Measurements from ENCODE around the gene TRERF1.

Gene TRERF1

DNA sequence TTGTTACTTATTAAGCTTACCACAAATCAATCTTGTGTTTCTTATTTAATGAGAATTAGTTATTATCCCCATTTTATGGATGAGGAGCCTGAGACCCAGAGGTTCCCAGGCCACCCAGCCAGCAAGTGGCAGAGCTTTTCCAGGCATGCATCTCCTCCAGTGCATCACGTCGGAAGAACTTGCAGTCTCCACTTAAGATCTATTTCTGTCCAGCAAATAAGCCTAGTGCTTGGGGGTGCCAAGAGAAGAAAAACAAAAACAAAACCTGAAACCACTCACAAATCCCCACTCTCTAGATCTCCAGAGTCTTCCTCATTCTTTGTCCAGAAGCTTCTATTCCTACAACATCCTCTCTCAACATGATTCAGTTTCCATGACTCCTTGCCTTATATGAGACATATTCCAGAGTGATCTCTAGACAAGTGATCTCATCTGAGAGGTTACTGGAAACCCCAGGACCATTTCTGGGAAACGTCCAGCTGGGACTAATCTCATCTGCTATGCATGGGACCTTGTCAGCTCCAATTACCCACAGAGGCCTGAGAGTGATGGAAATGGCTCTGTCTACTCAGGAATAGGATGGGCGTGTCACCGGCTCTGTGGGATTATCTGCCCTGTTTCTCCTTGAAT is 261.1 kb downstream of the TRERF1 start:
- TF ChIP-seq, protein P1, sequence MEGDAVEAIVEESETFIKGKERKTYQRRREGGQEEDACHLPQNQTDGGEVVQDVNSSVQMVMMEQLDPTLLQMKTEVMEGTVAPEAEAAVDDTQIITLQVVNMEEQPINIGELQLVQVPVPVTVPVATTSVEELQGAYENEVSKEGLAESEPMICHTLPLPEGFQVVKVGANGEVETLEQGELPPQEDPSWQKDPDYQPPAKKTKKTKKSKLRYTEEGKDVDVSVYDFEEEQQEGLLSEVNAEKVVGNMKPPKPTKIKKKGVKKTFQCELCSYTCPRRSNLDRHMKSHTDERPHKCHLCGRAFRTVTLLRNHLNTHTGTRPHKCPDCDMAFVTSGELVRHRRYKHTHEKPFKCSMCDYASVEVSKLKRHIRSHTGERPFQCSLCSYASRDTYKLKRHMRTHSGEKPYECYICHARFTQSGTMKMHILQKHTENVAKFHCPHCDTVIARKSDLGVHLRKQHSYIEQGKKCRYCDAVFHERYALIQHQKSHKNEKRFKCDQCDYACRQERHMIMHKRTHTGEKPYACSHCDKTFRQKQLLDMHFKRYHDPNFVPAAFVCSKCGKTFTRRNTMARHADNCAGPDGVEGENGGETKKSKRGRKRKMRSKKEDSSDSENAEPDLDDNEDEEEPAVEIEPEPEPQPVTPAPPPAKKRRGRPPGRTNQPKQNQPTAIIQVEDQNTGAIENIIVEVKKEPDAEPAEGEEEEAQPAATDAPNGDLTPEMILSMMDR (IDR thresholded peaks at IDR 0.05; ENCODE audit: extremely low read depth, missing control alignments), result no peak
- no peak for DNase-seq (ENCODE audit: low spot score)

DNA sequence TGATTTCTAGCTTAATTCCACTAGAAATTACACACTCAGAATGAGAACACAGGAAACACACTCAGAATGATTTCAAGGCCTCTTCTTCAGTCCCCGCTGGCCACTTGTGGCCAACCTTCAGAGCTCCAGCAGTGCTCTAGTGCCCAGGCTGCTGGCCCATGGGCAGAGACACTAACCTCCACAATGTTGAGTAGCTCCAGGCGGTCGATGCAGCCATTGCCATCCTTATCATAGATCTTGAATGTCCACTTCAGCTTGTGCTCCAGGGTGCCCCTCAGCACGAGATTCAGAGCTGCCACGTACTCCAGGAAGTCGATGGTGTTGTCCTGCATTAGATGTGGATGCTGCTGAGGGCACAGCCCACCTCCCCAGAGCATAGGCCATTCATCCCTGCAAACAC is 263.3 kb downstream of the TRERF1 start:
- TF ChIP-seq, protein P1 (IDR thresholded peaks at IDR 0.05; ENCODE audit: extremely low read depth, missing control alignments), result no peak
- no peak for DNase-seq (ENCODE audit: low spot score)

DNA sequence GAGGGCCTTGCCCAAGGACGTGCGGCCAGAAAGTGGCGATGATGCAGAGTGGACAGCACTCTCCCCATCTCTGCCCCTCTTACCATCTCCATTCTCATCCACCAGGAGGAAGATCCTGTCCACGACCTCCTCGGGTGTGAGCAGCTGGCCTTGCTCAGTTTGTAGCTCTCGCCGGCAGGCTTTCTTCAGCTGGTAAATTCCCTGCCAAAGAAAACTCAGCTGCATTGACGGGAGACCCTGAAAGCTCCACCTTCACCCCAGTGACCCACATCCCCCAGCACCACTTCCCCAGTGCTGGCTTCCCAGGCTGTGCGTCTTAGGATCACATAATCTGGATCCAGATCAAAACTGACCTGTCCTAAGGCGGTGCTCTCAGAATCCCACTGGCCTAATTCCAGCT is 266.1 kb downstream of the TRERF1 start:
- TF ChIP-seq, protein P1 (IDR thresholded peaks at IDR 0.05; ENCODE audit: extremely low read depth, missing control alignments), result no peak
- no peak for DNase-seq (ENCODE audit: low spot score)

DNA sequence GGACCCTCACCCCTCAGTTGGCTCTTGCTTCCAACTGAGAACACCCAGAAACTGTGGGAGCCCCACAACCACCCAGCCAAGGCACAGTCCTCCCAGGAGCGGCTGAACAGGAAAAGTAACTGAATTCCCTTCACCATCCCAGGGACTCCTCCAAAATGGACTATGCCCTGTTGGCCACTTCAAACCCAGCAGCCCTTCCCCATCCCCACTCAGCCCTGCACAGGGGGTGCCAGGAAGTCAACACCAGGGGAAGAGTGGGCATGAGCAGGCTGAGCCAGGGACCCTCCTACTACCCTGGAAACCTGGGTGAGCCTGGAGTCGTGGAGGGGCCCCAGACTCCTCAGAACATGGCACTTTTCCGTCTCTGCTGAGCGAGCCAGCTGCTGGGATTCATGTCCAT is 267.3 kb downstream of the TRERF1 start:
- TF ChIP-seq, protein P1 (IDR thresholded peaks at IDR 0.05; ENCODE audit: extremely low read depth, missing control alignments), result no peak
- DNase-seq (ENCODE audit: low spot score), result no peak

DNA sequence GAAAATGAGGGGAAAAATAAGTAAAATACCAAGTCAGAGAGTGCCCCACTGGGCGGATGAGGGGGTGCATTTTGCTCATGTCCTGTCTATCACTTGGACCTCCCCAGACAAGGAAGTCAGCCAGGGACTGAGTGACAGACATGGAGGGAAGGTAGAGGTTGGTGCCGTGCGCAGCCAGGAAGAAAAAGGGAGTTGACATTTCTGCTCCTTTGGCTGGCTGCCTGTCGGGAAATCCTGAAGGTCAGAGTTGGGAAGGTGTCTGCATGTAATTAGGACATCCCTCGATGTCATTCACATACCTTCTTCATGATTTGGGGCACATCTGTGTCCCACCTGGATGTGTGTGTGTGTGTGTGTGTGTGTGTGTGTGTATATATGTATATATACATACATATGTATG is 269.6 kb downstream of the TRERF1 start:
- no peak for DNase-seq (ENCODE audit: low spot score)
- TF ChIP-seq, protein P1 (IDR thresholded peaks at IDR 0.05; ENCODE audit: extremely low read depth, missing control alignments), result no peak

DNA sequence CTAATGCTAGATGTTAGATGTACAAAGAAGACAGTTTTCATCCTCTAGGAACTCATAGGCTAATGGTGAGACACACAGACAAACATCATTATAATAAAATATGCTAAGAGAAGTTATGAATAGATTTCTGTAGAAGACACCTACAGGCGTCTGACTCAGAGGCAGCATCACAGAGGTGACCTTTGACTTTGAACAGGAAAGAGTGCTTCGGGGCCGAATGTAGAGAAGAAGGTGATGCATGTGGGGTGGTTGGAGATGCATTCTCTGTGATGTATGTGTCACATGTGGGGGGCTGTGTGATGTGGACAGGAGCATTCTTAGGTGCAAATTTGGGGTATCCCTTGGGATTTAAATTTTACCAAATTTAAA is 271.8 kb downstream of the TRERF1 start:
- TF ChIP-seq, protein P1 (IDR thresholded peaks at IDR 0.05; ENCODE audit: extremely low read depth, missing control alignments), result no peak
- no peak for DNase-seq (ENCODE audit: low spot score)

DNA sequence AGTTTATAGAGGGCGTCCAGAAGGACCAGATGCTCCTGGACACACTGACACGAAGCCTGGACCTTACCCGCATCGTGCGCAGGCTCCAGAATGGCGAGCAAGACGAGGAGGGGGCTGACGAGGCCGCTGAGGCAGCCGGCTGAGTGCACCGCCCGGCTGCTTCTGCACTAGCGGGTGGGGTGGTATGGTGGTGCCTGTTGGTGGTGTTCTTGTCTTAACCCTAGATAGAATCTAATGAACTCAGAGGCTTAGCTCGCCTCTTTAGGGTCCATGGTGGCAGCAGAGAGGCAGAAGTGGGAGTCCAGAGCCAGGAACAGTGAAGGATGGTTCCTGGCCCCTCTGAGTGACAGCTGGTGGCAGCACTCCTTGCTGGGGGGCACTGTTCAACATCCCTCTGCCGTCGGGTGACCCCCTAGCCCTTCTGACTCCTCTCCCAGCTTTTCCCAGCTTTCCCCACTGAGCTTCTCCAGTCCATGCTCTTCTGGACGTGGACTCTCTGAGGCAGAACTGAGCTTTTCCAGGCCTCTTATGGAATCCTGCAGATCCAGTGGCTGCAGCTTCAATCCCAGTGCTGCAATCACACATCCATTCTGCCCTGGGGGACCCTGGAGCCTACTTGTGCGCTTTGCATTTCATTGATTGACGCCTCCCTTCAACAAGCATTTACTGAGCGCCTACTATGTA is 272.3 kb downstream of the TRERF1 start:
- DNase-seq (ENCODE audit: low spot score), result no peak
- TF ChIP-seq, protein P1 (IDR thresholded peaks at IDR 0.05; ENCODE audit: extremely low read depth, missing control alignments), result no peak
